OCI-LY3 (cell line): ENCODE data around the gene FAHD1.

Experiments
- H2AFZ ChIP-seq: fragments of 200-600, 300-600 bp; shearing (Covaris generic); 2 replicates; pipeline ENCODE4 v1.6.0; 2014; ENCODE audit warnings: antibody characterized with exemption, low read depth, low read length
- H3K27ac ChIP-seq: fragments of 200-600, 300-600 bp; sonication (generic); 2 replicates; pipeline ENCODE4 v1.5.1; 2014; ENCODE audit warnings: mild to moderate bottlenecking, low read length, moderate library complexity, mixed read lengths
- H3K27me3 ChIP-seq: fragments of 200-600, 300-600 bp; sonication (generic); 2 replicates; pipeline ENCODE4 v1.6.1; 2014; ENCODE audit warnings: low read depth, low read length, mixed read lengths
- H3K36me3 ChIP-seq: fragments of 200-600, 300-600 bp; sonication (generic); replicated peaks from 2 replicates; pipeline ENCODE3; 2014; ENCODE audit warnings: low read depth, low read length, mixed read lengths
- H3K4me1 ChIP-seq: fragments of 300-600, 200-600 bp; sonication (generic); 2 replicates; pipeline ENCODE4 v1.6.1; 2014; ENCODE audit warnings: low read length, mixed read lengths
- H3K4me2 ChIP-seq: fragments of 200-600, 300-600 bp; sonication (generic); 2 replicates; pipeline ENCODE4 v1.6.1; 2014; ENCODE audit warnings: low read length, mixed read lengths
- H3K4me3 ChIP-seq: fragments of 300-600, 200-600 bp; sonication (generic); 2 replicates; pipeline ENCODE4 v1.5.1; 2014; ENCODE audit warnings: antibody characterized with exemption, mild to moderate bottlenecking, low read length, moderate library complexity
- H3K79me2 ChIP-seq: fragments of 300-600, 200-600 bp; shearing (Covaris generic); 2 replicates; pipeline ENCODE4 v1.6.1; 2014; ENCODE audit warnings: mild to moderate bottlenecking, low read length, mixed read lengths
- H3K9ac ChIP-seq: fragments of 300-600, 200-600 bp; shearing (Covaris generic); 2 replicates; pipeline ENCODE4 v1.6.0; 2014; ENCODE audit warnings: mild to moderate bottlenecking, low read length, moderate library complexity
- H3K9me3 ChIP-seq: fragments of 200-600, 300-600 bp; shearing (Covaris generic); 2 replicates; pipeline ENCODE4 v1.6.1; 2014; ENCODE audit warnings: low read length, mixed read lengths; ENCODE audit not compliant: insufficient read depth
- H4K20me1 ChIP-seq: fragments of 200-600, 300-600 bp; sonication (generic); 2 replicates; pipeline ENCODE4 v1.6.1; 2016; ENCODE audit warnings: low read length, mixed read lengths; ENCODE audit not compliant: insufficient read depth
- EZH2phosphoT487 ChIP-seq: fragments of 200-600 bp; shearing (Covaris generic); IDR thresholded peaks from 2 replicates; pipeline ENCODE4 v1.6.1; 2018; ENCODE audit warnings: antibody characterized with exemption, mixed run types, low read depth
- TF ChIP-seq, protein P1 (sequence below): fragments of 200-600, 300-600 bp; sonication (generic); IDR thresholded peaks from 2 replicates; pipeline ENCODE4 v1.5.1; 2014; ENCODE audit warnings: antibody characterized with exemption, low read length, low read depth

The FAHD1 gene

GRCh38 chr16:1785846-1786170 lies 41.2 kb upstream of the FAHD1 start:
- no peak for TF ChIP-seq EZH2phosphoT487
- TF ChIP-seq, protein P1, sequence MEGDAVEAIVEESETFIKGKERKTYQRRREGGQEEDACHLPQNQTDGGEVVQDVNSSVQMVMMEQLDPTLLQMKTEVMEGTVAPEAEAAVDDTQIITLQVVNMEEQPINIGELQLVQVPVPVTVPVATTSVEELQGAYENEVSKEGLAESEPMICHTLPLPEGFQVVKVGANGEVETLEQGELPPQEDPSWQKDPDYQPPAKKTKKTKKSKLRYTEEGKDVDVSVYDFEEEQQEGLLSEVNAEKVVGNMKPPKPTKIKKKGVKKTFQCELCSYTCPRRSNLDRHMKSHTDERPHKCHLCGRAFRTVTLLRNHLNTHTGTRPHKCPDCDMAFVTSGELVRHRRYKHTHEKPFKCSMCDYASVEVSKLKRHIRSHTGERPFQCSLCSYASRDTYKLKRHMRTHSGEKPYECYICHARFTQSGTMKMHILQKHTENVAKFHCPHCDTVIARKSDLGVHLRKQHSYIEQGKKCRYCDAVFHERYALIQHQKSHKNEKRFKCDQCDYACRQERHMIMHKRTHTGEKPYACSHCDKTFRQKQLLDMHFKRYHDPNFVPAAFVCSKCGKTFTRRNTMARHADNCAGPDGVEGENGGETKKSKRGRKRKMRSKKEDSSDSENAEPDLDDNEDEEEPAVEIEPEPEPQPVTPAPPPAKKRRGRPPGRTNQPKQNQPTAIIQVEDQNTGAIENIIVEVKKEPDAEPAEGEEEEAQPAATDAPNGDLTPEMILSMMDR, result no peak
- Histone ChIP-seq H3K9ac (no peak overlapping the region), H3K4me2 (no peak overlapping the region), H3K4me1 (peaks cover 11% of the 10 kb centered on the region), H3K4me3 (no peak overlapping the region), H3K79me2 (peaks cover 54% of the 10 kb centered on the region), H2AFZ (no peak overlapping the region), H3K27ac (no peak overlapping the region), H3K9me3 (no peaks in the 10 kb centered on the region), H4K20me1 (no peaks in the 10 kb centered on the region), H3K36me3 (no peaks in the 10 kb centered on the region), H3K27me3 (no peaks in the 10 kb centered on the region)

GRCh38 chr16:1786242-1787055 lies 40.6 kb upstream of the FAHD1 start:
- H3K4me2 ChIP-seq, result no peak overlapping the region
- H3K9me3 ChIP-seq, result no peaks in the 10 kb centered on the region
- H3K4me1 ChIP-seq, result peaks cover 7% of the 10 kb centered on the region
- no peaks in the 10 kb centered on the region for H4K20me1 ChIP-seq
- H3K36me3 ChIP-seq, result no peaks in the 10 kb centered on the region
- no peak overlapping the region for H3K9ac ChIP-seq
- no peak for TF ChIP-seq EZH2phosphoT487
- TF ChIP-seq, protein P1, result no peak
- H2AFZ ChIP-seq, result no peak overlapping the region
- peaks cover 53% of the 10 kb centered on the region for H3K79me2 ChIP-seq
- H3K4me3 ChIP-seq, result no peak overlapping the region
- no peak overlapping the region for H3K27ac ChIP-seq
- H3K27me3 ChIP-seq, result no peaks in the 10 kb centered on the region

DNA sequence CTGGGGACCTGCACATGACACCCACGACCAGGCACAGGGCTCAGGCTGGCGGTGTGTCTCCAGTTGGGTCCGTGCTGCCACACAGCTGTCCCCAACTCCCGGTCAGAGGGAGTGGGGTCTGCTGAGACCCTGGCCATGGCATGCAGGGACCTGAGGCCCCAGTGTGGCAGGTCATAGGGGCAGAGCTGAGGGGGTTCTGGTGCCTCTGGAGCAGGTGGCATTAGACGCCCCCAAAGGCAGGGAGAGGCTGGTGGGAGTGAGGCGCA lies 40.0 kb upstream of the FAHD1 start:
- Histone ChIP-seq H3K9ac (no peak overlapping the region), H3K27ac (no peak overlapping the region), H3K79me2 (peaks cover 48% of the 10 kb centered on the region), H2AFZ (no peak overlapping the region), H3K4me1 (peaks cover 5% of the 10 kb centered on the region; the same call in 1 of the 2 replicates), H3K4me2 (no peak overlapping the region), H3K27me3 (no peaks in the 10 kb centered on the region), H4K20me1 (no peaks in the 10 kb centered on the region), H3K9me3 (no peaks in the 10 kb centered on the region), H3K36me3 (no peaks in the 10 kb centered on the region), H3K4me3 (no peak overlapping the region)
- TF ChIP-seq, protein P1, result no peak
- no peak for TF ChIP-seq EZH2phosphoT487

DNA sequence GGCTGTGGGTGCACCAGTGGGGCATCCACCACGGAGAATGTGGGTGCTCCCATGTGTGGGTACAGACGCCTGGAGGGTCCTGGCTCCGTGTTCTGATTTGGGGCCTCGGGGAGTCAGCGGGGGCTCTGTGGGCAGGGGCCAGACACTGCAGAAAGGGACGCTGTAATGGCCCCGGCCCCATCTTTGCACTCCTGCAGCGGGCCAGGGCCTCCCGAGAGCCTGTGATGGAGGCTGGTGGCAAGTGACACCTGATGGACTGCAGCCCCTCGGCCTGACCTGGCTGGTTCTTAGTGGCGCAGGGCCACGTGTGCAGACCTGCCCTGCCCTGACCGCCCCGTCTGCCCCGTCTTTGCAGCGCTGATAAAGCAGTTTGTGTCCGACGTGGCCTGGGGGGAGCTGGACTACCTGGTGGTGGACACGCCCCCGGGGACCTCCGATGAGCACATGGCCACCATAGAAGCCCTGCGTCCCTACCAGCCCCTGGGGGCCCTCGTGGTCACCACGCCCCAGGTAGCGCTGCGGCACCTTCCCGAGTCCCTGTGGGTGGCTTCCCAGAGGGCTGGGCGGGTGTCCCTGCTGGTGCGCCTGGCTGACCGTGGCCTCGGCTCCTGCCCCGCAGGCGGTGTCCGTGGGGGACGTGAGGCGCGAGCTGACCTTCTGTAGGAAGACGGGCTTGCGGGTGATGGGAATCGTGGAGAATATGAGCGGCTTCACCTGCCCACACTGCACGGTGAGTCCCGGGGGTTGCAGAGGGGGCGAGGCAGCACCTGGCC lies 39.5 kb upstream of the FAHD1 start:
- no peaks in the 10 kb centered on the region for H3K36me3 ChIP-seq
- no peak overlapping the region for H3K4me3 ChIP-seq
- H3K79me2 ChIP-seq, result peaks cover 48% of the 10 kb centered on the region
- H3K4me2 ChIP-seq, result no peak overlapping the region
- TF ChIP-seq EZH2phosphoT487, result no peak
- TF ChIP-seq, protein P1, result no peak
- no peak overlapping the region for H3K27ac ChIP-seq
- H3K4me1 ChIP-seq, result peaks cover 5% of the 10 kb centered on the region; the same call in 1 of the 2 replicates
- no peaks in the 10 kb centered on the region for H3K9me3 ChIP-seq
- H4K20me1 ChIP-seq, result no peaks in the 10 kb centered on the region
- H3K9ac ChIP-seq, result no peak overlapping the region
- no peaks in the 10 kb centered on the region for H3K27me3 ChIP-seq
- H2AFZ ChIP-seq, result no peak overlapping the region
